Fibroblast of lung (primary cell): ENCODE data around the gene TSPAN18. TPM values are rescaled to one million over a fixed set of nuclear protein-coding genes. Genes with fewer than 3 reads are reported as not detected.

Experiments used
- DNase-seq, 2 donors: peaks; one replicate each; pipeline versions ENCODE4 v3.0.0 to v3.0.0-alpha.2; 2010; ENCODE audit warnings: low read depth in 2 of 2
- H2AFZ ChIP-seq: 2 replicates; pipeline ENCODE4 v1.5.1; 2012; ENCODE audit warnings: low read length, control low read depth, inconsistent platforms
- H3K27ac ChIP-seq: 2 replicates; pipeline ENCODE4 v1.5.1; 2011; ENCODE audit warnings: low read length, control low read depth; ENCODE audit not compliant: insufficient read depth
- H3K27me3 ChIP-seq: 2 replicates; pipeline ENCODE4 v1.5.1; 2011; ENCODE audit warnings: mild to moderate bottlenecking, low read length; ENCODE audit not compliant: control insufficient read depth, insufficient read depth
- H3K36me3 ChIP-seq: 2 replicates; pipeline ENCODE4 v1.5.1; 2011; ENCODE audit warnings: low read length; ENCODE audit not compliant: control insufficient read depth, insufficient read depth
- H3K4me1 ChIP-seq: 2 replicates; pipeline ENCODE4 v1.5.1; 2011; ENCODE audit warnings: low read length; ENCODE audit not compliant: control insufficient read depth, insufficient read depth; ENCODE audit errors: extremely low read depth
- H3K4me2 ChIP-seq: 2 replicates; pipeline ENCODE4 v1.5.1; 2011; ENCODE audit warnings: low read length, control low read depth; ENCODE audit not compliant: insufficient read depth; ENCODE audit errors: extremely low read depth
- H3K4me3 ChIP-seq, 4 experiments: fragments of 200-600 bp in 1 of 4; sonication (generic) in 1 of 4; replicated peaks in 1 of 4; 2 replicates each; pipeline ENCODE4 v1.5.1; 2011 to 2016; ENCODE audit warnings: low read length in 4 of 4, low read depth in 3 of 4, mild to moderate bottlenecking in 3 of 4, control low read depth in 2 of 4, inconsistent platforms in 1 of 4, mixed read lengths in 1 of 4; ENCODE audit not compliant: insufficient read depth in 1 of 4; ENCODE audit errors: control extremely low read depth in 1 of 4
- H3K79me2 ChIP-seq: 2 replicates; pipeline ENCODE4 v1.5.1; 2012; ENCODE audit warnings: mild to moderate bottlenecking, low read length, inconsistent platforms; ENCODE audit not compliant: control insufficient read depth, insufficient read depth
- H3K9ac ChIP-seq: 2 replicates; pipeline ENCODE4 v1.5.1; 2011; ENCODE audit warnings: mild to moderate bottlenecking, low read length, control low read depth; ENCODE audit not compliant: insufficient read depth
- H3K9me3 ChIP-seq: 2 replicates; pipeline ENCODE4 v1.5.1; 2012; ENCODE audit warnings: low read depth, low read length; ENCODE audit not compliant: control insufficient read depth, insufficient read depth
- H4K20me1 ChIP-seq: 2 replicates; pipeline ENCODE4 v1.5.1; 2011; ENCODE audit warnings: low read length; ENCODE audit not compliant: control insufficient read depth, insufficient read depth; ENCODE audit errors: extremely low read depth
- CTCF ChIP-seq, 2 donors: IDR thresholded peaks in 1 of 2; conservative IDR thresholded peaks in 1 of 2; 1 replicate in 1 of 2; 2 replicates in 1 of 2; pipeline ENCODE4 v1.5.1; 2011 to 2012; ENCODE audit warnings: low read length in 2 of 2, control low read depth in 1 of 2, inconsistent platforms in 1 of 2, low read depth in 1 of 2, mild to moderate bottlenecking in 1 of 2
- EZH2 ChIP-seq: IDR thresholded peaks from 2 replicates; pipeline ENCODE4 v1.5.1; 2012; ENCODE audit warnings: low read length, control low read depth, mild to moderate bottlenecking; ENCODE audit errors: missing control alignments
- polyA plus RNA-seq, 2 donors: library from polyadenylated mRNA; depleted of rRNA in 1 of 2; stranded (reverse) in 1 of 2; unstranded in 1 of 2; fragments of >200 nt; gene quantifications; 2 replicates each; pipeline ENCODE4 v1.2.1, GENCODE V29; 2011 to 2012; ENCODE audit warnings: missing spikeins in 1 of 2
- total RNA-seq: library from RNA; depleted of rRNA; stranded (reverse); fragments of >200 nt; gene quantifications from 2 replicates; pipeline ENCODE4 v1.2.1, GENCODE V29; 2014

Gene TSPAN18
- total and polyA plus RNA-seq, 2 donors (not counting 1 experiment from before 2014, with no cell fraction given), result 0.15 TPM; not detected in 1

- Histone ChIP-seq H3K27me3 (peaks cover 8% of the 10 kb centered on the region), H2AFZ (no peak overlapping the region), H3K36me3 (no peaks in the 10 kb centered on the region), H3K4me3 (no peak overlapping the region), H3K4me2 (no peak overlapping the region), H3K9me3 (no peaks in the 10 kb centered on the region), H3K9ac (no peak overlapping the region), H3K27ac (no peak overlapping the region), H4K20me1 (no peaks in the 10 kb centered on the region), H3K79me2 (no peaks in the 10 kb centered on the region), H3K4me1 (no peaks in the 10 kb centered on the region)
- TF ChIP-seq EZH2 (no peak), CTCF (conservative IDR thresholded peaks at IDR 0.05 in 1 of 2, IDR thresholded peaks at IDR 0.05 in 1 of 2; ENCODE audit: low read depth in 1 of 2, low read length in 2 of 2) (no peak)
- DNase-seq, result no peak
Measured at GRCh38 chr11:44709281-44709562, 17.5 kb upstream of the TSPAN18 start.

- Histone ChIP-seq H3K27me3 (peaks cover 8% of the 10 kb centered on the region), H2AFZ (no peak overlapping the region), H3K9ac (no peak overlapping the region), H3K4me1 (no peaks in the 10 kb centered on the region), H3K4me3 (no peak overlapping the region), H4K20me1 (no peaks in the 10 kb centered on the region), H3K79me2 (no peaks in the 10 kb centered on the region), H3K9me3 (no peaks in the 10 kb centered on the region), H3K27ac (no peak overlapping the region), H3K36me3 (no peaks in the 10 kb centered on the region), H3K4me2 (no peak overlapping the region)
- peak; percentile 6 to 55 for DNase-seq
- TF ChIP-seq CTCF (conservative IDR thresholded peaks at IDR 0.05 in 1 of 2, IDR thresholded peaks at IDR 0.05 in 1 of 2; ENCODE audit: low read depth in 1 of 2, low read length in 2 of 2) (no peak), EZH2 (no peak)
Measured at GRCh38 chr11:44709966-44710365, 16.8 kb upstream of the TSPAN18 start.

GRCh38 chr11:44711113-44711786 lies 15.5 kb upstream of the TSPAN18 start:
- TF ChIP-seq EZH2, result no peak
- no peak for TF ChIP-seq CTCF (conservative IDR thresholded peaks at IDR 0.05 in 1 of 2, IDR thresholded peaks at IDR 0.05 in 1 of 2; ENCODE audit: low read depth in 1 of 2, low read length in 2 of 2)
- H3K9me3 ChIP-seq, result no peaks in the 10 kb centered on the region
- no peak overlapping the region for H3K4me3 ChIP-seq
- no peak overlapping the region for H3K9ac ChIP-seq
- no peaks in the 10 kb centered on the region for H3K79me2 ChIP-seq
- H3K4me2 ChIP-seq, result no peak overlapping the region
- H3K36me3 ChIP-seq, result no peaks in the 10 kb centered on the region
- no peaks in the 10 kb centered on the region for H4K20me1 ChIP-seq
- H3K27me3 ChIP-seq, result peaks cover 8% of the 10 kb centered on the region
- no peak overlapping the region for H2AFZ ChIP-seq
- no peak for DNase-seq
- H3K4me1 ChIP-seq, result no peaks in the 10 kb centered on the region
- H3K27ac ChIP-seq, result no peak overlapping the region
